Sigmoid colon (tissue), 4 donors: Measurements from ENCODE around the gene HPF1.

Experiments used
- EP300 ChIP-seq, 4 donors: sonication (generic); formaldehyde crosslinking; IDR thresholded peaks; one replicate each; pipeline ENCODE4 v1.6.1; 2017; ENCODE audit warnings: antibody characterized with exemption in 4 of 4
- POLR2AphosphoS5 ChIP-seq, 4 donors: sonication (generic); formaldehyde crosslinking; IDR thresholded peaks; one replicate each; pipeline ENCODE4 v1.6.1; 2017; ENCODE audit warnings: antibody characterized with exemption in 4 of 4
- TF ChIP-seq, protein P1 (sequence below), 4 experiments: fragments of 450-650 bp in 3 of 4; fragments of 200-600 bp in 1 of 4; IDR thresholded peaks; one replicate each; pipeline ENCODE4 v1.5.1; 2016 to 2019; ENCODE audit warnings: antibody characterized with exemption in 4 of 4, mild to moderate bottlenecking in 3 of 4, moderate library complexity in 2 of 4

DNA sequence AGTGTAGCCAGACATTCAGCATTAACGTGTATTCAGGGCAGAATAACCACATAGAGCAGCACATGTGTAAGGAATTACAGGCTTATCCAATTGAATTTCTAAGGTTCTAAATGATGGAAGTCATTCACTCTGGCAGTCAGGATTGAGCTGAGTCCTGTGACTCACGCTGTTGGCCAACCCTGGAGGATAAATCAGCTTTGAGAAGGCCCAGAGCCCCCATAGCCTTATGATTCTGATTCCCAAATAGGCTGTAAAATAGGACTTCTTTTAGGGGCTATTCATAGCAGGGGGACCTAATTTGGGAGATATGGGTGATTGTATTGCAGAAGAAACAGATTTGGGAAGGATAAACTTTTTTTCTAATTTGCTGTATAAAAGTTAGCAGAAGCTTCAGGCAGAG lies 8.1 kb upstream of the HPF1 start:
- TF ChIP-seq POLR2AphosphoS5 (IDR thresholded peaks at IDR 0.05) (no peak), EP300 (IDR thresholded peaks at IDR 0.05) (no peak)
- TF ChIP-seq, protein P1, sequence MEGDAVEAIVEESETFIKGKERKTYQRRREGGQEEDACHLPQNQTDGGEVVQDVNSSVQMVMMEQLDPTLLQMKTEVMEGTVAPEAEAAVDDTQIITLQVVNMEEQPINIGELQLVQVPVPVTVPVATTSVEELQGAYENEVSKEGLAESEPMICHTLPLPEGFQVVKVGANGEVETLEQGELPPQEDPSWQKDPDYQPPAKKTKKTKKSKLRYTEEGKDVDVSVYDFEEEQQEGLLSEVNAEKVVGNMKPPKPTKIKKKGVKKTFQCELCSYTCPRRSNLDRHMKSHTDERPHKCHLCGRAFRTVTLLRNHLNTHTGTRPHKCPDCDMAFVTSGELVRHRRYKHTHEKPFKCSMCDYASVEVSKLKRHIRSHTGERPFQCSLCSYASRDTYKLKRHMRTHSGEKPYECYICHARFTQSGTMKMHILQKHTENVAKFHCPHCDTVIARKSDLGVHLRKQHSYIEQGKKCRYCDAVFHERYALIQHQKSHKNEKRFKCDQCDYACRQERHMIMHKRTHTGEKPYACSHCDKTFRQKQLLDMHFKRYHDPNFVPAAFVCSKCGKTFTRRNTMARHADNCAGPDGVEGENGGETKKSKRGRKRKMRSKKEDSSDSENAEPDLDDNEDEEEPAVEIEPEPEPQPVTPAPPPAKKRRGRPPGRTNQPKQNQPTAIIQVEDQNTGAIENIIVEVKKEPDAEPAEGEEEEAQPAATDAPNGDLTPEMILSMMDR (IDR thresholded peaks at IDR 0.05), result no peak
